H9 (cell line): ENCODE measurements around the gene SLC22A2. TPM values are rescaled to one million over a fixed set of nuclear protein-coding genes. Genes with fewer than 3 reads are reported as not detected.

Experiments
- DNase-seq: peaks from one replicate; pipeline ENCODE4 v3.0.0-alpha.2; 2017
- H2AFZ ChIP-seq: one replicate; pipeline ENCODE4 v1.6.1; 2013; ENCODE audit warnings: mild to moderate bottlenecking, low read length, control low read depth, moderate library complexity
- H2AK5ac ChIP-seq: 2 replicates; pipeline ENCODE4 v1.6.1; 2013; ENCODE audit warnings: low read length, control low read depth, mixed read lengths; ENCODE audit not compliant: insufficient read length
- H2BK120ac ChIP-seq: one replicate; pipeline ENCODE4 v1.6.1; 2013; ENCODE audit warnings: low read depth, mild to moderate bottlenecking, low read length, control low read depth, inconsistent platforms; ENCODE audit not compliant: poor library complexity, severe bottlenecking
- H2BK12ac ChIP-seq: 2 replicates; pipeline ENCODE4 v1.6.1; 2013; ENCODE audit warnings: low read length, control low read depth, mixed read lengths, low read depth; ENCODE audit not compliant: insufficient read length
- H2BK15ac ChIP-seq: 2 replicates; pipeline ENCODE4 v1.6.1; 2013; ENCODE audit warnings: low read depth, low read length, control low read depth
- H2BK20ac ChIP-seq: one replicate; pipeline ENCODE4 v1.6.1; 2013; ENCODE audit warnings: low read depth, mild to moderate bottlenecking, low read length, control low read depth, inconsistent platforms; ENCODE audit not compliant: poor library complexity, severe bottlenecking
- H2BK5ac ChIP-seq: 2 replicates; pipeline ENCODE4 v1.6.1; 2013; ENCODE audit warnings: low read length, control low read depth, mixed read lengths; ENCODE audit not compliant: insufficient read length
- H3K14ac ChIP-seq: 2 replicates; pipeline ENCODE4 v1.6.1; 2013; ENCODE audit warnings: low read length, control low read depth; ENCODE audit not compliant: insufficient read depth
- H3K18ac ChIP-seq: 2 replicates; pipeline ENCODE4 v1.6.1; 2013; ENCODE audit warnings: low read depth, mild to moderate bottlenecking, mixed read lengths, low read length, control low read depth; ENCODE audit not compliant: insufficient read length
- H3K23ac ChIP-seq: 2 replicates; pipeline ENCODE4 v1.6.1; 2013; ENCODE audit warnings: low read length, control low read depth, mixed read lengths, low read depth; ENCODE audit not compliant: insufficient read length
- H3K23me2 ChIP-seq: 2 replicates; pipeline ENCODE4 v1.6.1; 2013; ENCODE audit warnings: low read depth, mild to moderate bottlenecking, mixed read lengths, low read length, control low read depth; ENCODE audit not compliant: insufficient read length, poor library complexity, severe bottlenecking
- H3K27ac ChIP-seq: 2 replicates; pipeline ENCODE4 v1.5.1; 2013; ENCODE audit warnings: low read length, control low read depth, mixed read lengths, low read depth; ENCODE audit not compliant: insufficient read length
- H3K27me3 ChIP-seq: 2 replicates; pipeline ENCODE4 v1.6.1; 2013; ENCODE audit warnings: low read length, control low read depth, inconsistent platforms; ENCODE audit not compliant: insufficient read depth
- H3K4ac ChIP-seq: 2 replicates; pipeline ENCODE4 v1.6.1; 2013; ENCODE audit warnings: low read depth, mild to moderate bottlenecking, control low read depth, inconsistent platforms, low read length, moderate library complexity
- H3K4me1 ChIP-seq: 2 replicates; pipeline ENCODE4 v1.6.1; 2013; ENCODE audit warnings: low read length, control low read depth, inconsistent platforms; ENCODE audit not compliant: insufficient read depth
- H3K4me2 ChIP-seq: 2 replicates; pipeline ENCODE4 v1.6.1; 2013; ENCODE audit warnings: low read length, control low read depth, mixed read lengths; ENCODE audit not compliant: insufficient read length, insufficient read depth
- H3K56ac ChIP-seq: 2 replicates; pipeline ENCODE4 v1.6.1; 2013; ENCODE audit warnings: low read depth, mild to moderate bottlenecking, mixed read lengths, low read length, control low read depth; ENCODE audit not compliant: insufficient read length
- H3K79me1 ChIP-seq: 2 replicates; pipeline ENCODE4 v1.6.1; 2013; ENCODE audit warnings: low read depth, mild to moderate bottlenecking, moderate library complexity, low read length, control low read depth, inconsistent platforms; ENCODE audit not compliant: insufficient read depth, poor library complexity, severe bottlenecking
- H3K79me2 ChIP-seq: 2 replicates; pipeline ENCODE4 v1.6.1; 2013; ENCODE audit warnings: low read length, control low read depth, inconsistent platforms; ENCODE audit not compliant: insufficient read depth
- H3K9ac ChIP-seq: 2 replicates; pipeline ENCODE4 v1.6.1; 2013; ENCODE audit warnings: low read length, control low read depth, mixed read lengths; ENCODE audit not compliant: insufficient read length; ENCODE audit errors: extremely low read depth
- H3K9me3 ChIP-seq: one replicate; pipeline ENCODE4 v1.6.1; 2013; ENCODE audit warnings: low read depth, low read length, inconsistent platforms; ENCODE audit not compliant: control insufficient read depth
- H3T11ph ChIP-seq: one replicate; pipeline ENCODE4 v1.6.1; 2013; ENCODE audit warnings: mild to moderate bottlenecking, low read length, control low read depth, inconsistent platforms
- H4K20me1 ChIP-seq: one replicate; pipeline ENCODE4 v1.6.1; 2013; ENCODE audit not compliant: control insufficient read depth, insufficient read length, insufficient read depth
- H4K5ac ChIP-seq: 2 replicates; pipeline ENCODE4 v1.6.1; 2013; ENCODE audit warnings: low read depth, mild to moderate bottlenecking, mixed read lengths, low read length, control low read depth; ENCODE audit not compliant: insufficient read length
- H4K8ac ChIP-seq: replicated peaks from 2 replicates; pipeline ENCODE4 v1.6.1; 2013; ENCODE audit warnings: low read length, control low read depth, mixed read lengths, low read depth; ENCODE audit not compliant: insufficient read length
- H4K91ac ChIP-seq: 2 replicates; pipeline ENCODE4 v1.6.1; 2013; ENCODE audit warnings: low read depth, mild to moderate bottlenecking, moderate library complexity, mixed read lengths, low read length, control low read depth; ENCODE audit not compliant: insufficient read length
- H3K27ac Mint-ChIP-seq, 3 experiments: 2 replicates in 2 of 3; 3 replicates in 1 of 3; pipeline ENCODE4 v1.8.0; 2020 to 2021; ENCODE audit warnings: mixed read lengths in 3 of 3, mild to moderate bottlenecking in 1 of 3, moderate library complexity in 1 of 3
- H3K27me3 Mint-ChIP-seq: 2 replicates; pipeline ENCODE4 v1.8.0; 2021; ENCODE audit warnings: low read depth, mild to moderate bottlenecking, moderate library complexity, mixed read lengths
- H3K36me3 Mint-ChIP-seq, 3 experiments: 2 replicates in 2 of 3; 3 replicates in 1 of 3; pipeline ENCODE4 v1.8.0; 2020 to 2021; ENCODE audit warnings: low read depth in 3 of 3, mixed read lengths in 3 of 3; ENCODE audit not compliant: insufficient read depth in 1 of 3
- H3K4me1 Mint-ChIP-seq, 2 experiments: 2 replicates each; pipeline ENCODE4 v1.8.0; 2020; ENCODE audit warnings: mixed read lengths in 2 of 2
- H3K4me3 Mint-ChIP-seq, 2 experiments: 2 replicates in 1 of 2; 3 replicates in 1 of 2; pipeline ENCODE4 v1.8.0; 2020 to 2021; ENCODE audit warnings: mild to moderate bottlenecking in 2 of 2, mixed read lengths in 2 of 2, moderate library complexity in 1 of 2
- H3K9me3 Mint-ChIP-seq, 2 experiments: 2 replicates in 1 of 2; 3 replicates in 1 of 2; pipeline ENCODE4 v1.8.0; 2020; ENCODE audit warnings: mild to moderate bottlenecking in 2 of 2, mixed read lengths in 2 of 2, moderate library complexity in 1 of 2
- WGBS: extraction: QIAGEN DNeasy Blood & Tissue Kit; methylation state at CpG from one replicate; pipeline ENCODE4 v1.1.7; 2013; ENCODE audit warnings: missing lambda C conversion rate, low lambda C conversion rate, mixed read lengths; ENCODE audit not compliant: insufficient read length; ENCODE audit errors: extremely low coverage; 5-methylcytosine and 5-hydroxymethylcytosine counted together
- total RNA-seq: library from RNA; stranded (reverse); gene quantifications from 2 replicates; pipeline ENCODE4 v1.2.1, GENCODE V29; 2021
- TF ChIP-seq, protein P1 (sequence below): fragments of 200-600 bp; sonication (generic); conservative IDR thresholded peaks from 3 replicates; pipeline ENCODE4 v1.8.0; 2021; ENCODE audit warnings: antibody characterized with exemption, mild to moderate bottlenecking

SLC22A2 gene
- total RNA-seq, 1 experiment from 2014 or later, result 1.0 TPM

DNA sequence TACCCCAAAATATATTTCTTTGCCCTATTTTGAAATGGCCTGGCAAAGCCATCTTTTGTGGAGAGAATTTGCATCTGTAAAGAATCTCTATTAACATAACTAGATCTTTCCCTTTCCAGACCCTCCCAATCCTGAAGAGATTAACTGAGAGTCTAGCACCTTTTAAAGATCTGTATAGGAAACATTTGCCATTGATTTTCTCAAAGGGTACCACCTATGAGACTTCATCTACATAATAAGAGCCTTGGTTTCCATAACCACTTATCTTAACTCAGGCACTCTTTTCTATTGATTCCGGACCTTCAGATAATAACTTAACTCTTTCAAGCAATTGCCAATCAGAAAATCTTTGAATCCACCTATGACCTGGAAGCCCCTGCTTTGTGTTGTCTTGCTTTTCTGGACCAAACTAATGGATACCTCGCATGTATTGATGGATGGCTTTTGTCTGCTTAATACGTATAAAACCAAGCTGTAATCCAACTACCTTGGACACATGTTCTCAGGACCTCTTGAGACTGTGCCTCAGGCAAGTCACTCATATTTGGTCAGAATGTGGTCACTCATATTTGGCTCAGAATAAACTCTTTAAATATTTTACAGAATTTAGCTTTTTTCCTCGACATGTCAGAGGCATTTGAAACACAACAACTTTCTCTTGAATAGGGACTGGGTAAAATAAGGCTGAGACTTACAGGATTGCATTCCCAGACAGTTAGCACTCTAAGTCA, 31.4 kb downstream of the SLC22A2 start:
- Histone ChIP-seq H3K4ac (no peak overlapping the region), H2AK5ac (no peak overlapping the region), H3K9ac (no peak overlapping the region), H3K56ac (no peak overlapping the region), H3K14ac (no peak overlapping the region), H2BK120ac (no peak overlapping the region), H4K8ac (no peak overlapping the region), H3T11ph (peak overlapping the region; percentile 90), H2BK15ac (no peak overlapping the region), H3K4me2 (no peak overlapping the region), H3K79me1 (no peaks in the 10 kb centered on the region), H3K27ac (no peak overlapping the region), H3K27me3 (no peaks in the 10 kb centered on the region), H4K20me1 (no peaks in the 10 kb centered on the region), H3K4me1 (peaks cover 6% of the 10 kb centered on the region; the same call in 1 of the 2 replicates), H3K79me2 (no peaks in the 10 kb centered on the region), H4K91ac (no peak overlapping the region), H2BK5ac (no peak overlapping the region), H3K9me3 (no peaks in the 10 kb centered on the region), H4K5ac (no peak overlapping the region), H2BK20ac (no peak overlapping the region), H3K18ac (peak overlapping the region; percentile 44), H2AFZ (no peak overlapping the region), H2BK12ac (no peak overlapping the region), H3K23ac (no peak overlapping the region), H3K23me2 (no peaks in the 10 kb centered on the region)
- Mint-ChIP-seq H3K27me3 (no peaks in the 10 kb centered on the region), H3K36me3 (peaks cover 0 to 19% (median 18%) of the 10 kb centered on the region in 3 experiments; a peak in 5 of 7 replicates), H3K4me1 (peaks cover 49 to 62% of the 10 kb centered on the region in 2 experiments), H3K27ac (peak overlapping the region; percentile 41 to 98 (median 98)), H3K4me3 (no peak overlapping the region), H3K9me3 (peaks cover 8% of the 10 kb centered on the region in 2 experiments; a peak in 4 of 5 replicates)
- WGBS, result no CpG with 5 or more reads among the region's 4 CpGs
- DNase-seq, result no peak
- TF ChIP-seq, protein P1, sequence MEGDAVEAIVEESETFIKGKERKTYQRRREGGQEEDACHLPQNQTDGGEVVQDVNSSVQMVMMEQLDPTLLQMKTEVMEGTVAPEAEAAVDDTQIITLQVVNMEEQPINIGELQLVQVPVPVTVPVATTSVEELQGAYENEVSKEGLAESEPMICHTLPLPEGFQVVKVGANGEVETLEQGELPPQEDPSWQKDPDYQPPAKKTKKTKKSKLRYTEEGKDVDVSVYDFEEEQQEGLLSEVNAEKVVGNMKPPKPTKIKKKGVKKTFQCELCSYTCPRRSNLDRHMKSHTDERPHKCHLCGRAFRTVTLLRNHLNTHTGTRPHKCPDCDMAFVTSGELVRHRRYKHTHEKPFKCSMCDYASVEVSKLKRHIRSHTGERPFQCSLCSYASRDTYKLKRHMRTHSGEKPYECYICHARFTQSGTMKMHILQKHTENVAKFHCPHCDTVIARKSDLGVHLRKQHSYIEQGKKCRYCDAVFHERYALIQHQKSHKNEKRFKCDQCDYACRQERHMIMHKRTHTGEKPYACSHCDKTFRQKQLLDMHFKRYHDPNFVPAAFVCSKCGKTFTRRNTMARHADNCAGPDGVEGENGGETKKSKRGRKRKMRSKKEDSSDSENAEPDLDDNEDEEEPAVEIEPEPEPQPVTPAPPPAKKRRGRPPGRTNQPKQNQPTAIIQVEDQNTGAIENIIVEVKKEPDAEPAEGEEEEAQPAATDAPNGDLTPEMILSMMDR, result no peak
